Measurements from ENCODE around the gene MCF2L.

The MCF2L gene

DNA sequence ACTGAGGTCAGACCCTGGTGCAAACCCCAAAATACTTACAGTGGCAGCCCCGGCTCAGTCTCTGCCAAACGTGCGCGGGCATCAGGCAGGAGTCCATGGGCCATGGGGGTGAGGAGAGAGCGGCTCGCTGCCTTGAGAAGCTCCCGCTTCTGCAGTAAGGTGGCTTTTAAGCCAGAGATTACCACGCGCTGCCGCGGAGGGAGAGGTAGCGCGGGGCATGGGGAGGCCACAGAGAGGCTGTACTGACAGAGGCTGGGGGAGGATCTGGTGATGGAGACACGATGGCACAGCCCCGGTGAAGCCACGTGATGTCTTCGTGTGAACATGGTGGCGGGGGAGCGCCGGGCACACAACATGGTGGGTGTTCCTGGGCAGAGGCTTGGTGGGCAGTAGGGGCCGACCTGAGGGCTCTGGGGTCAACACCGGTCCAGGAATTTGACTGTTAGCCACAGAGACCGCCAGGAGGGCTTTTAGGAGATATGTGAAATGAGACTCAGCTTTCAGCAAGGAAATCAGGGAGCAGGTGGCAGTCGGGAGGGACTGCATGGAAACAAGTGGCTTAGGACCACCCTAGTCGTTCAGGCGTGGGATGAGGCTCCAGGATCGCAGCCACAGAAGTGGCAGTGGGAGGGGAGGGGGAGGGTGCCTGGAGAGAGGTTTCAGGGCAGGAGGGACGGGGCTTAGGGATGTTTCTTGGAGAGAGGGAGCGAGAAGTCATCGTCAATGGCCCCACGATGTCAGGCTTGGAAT, 24.1 kb downstream of the MCF2L start:
- DNase-seq (ENCODE audit: low read depth in 1 of 2, low spot score in 1 of 2), result no peak
- in situ Hi-C loops (cut with HindIII; ENCODE audit: low pct_unique_long_range_greater_than_20kb, low sequenced_read_pairs), result no loop called here
- no peak for TF ChIP-seq JUND (IDR thresholded peaks at IDR 0.05; ENCODE audit: low read depth)

DNA sequence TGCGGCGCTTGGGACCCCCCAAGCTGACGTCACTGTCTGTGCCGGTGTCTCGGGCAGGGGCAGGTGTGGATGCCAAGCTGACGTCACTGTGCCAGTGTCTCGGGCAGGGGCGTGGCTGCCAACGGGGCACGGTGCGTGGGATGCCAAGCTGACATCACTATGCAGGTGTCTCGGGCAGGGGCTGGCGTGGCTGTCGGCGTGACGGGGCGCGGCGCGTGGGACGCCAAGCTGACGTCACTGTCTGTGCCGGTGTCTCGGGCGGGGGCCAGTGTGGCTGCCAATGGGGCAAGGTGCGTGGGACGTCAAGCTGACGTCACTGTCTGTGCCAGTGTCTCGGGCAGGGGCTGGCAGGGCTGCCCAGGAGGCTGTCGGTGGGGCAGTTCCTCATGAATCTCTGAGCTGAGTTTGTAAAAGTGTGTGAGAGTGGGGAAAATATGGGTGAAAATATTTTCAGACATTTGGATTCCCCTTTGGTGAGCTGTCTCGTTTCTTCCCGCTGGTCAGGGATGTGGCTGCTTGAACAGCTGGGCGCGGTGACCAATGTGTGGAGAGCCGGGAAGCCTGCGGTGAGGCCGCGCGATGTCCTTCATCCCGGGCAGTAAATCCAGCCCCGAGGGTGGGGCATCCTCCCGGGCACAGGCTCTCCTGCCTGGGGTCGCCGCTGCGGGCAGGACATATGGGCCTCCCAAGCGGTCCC, 25.2 kb downstream of the MCF2L start:
- no peak for DNase-seq (ENCODE audit: low read depth in 1 of 2, low spot score in 1 of 2)
- no peak for TF ChIP-seq JUND (IDR thresholded peaks at IDR 0.05; ENCODE audit: low read depth)
- in situ Hi-C loops (cut with HindIII; ENCODE audit: low pct_unique_long_range_greater_than_20kb, low sequenced_read_pairs), result no loop called here

DNA sequence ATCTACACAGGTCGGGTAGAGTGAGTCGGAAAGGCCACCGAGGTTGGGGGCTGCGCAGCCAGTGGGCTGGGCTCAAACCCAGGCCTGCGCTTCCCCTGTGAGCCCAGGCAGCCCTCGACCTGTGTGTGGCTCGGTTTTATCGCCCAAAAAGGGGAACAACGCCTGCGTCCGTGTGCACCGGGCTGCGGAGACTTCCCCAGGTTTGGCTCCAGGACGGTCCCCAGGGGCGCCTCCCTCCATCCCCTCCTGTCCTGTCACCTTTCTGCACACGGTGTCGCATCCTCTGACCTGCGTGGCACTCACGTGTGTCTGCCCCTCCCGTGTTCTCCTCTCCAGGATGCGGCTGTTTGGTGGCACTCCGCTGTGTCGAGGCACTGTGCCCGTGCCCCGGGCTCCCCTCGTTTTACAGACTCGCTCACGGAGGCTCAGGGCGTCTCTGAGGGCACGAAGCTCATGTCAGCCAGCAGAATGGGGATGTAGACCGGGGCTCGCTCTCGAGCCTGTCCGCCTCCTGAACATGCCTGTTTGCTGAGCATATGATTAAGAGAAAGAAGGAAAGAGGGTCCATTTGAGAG, 25.9 kb downstream of the MCF2L start:
- DNase-seq (ENCODE audit: low read depth in 1 of 2, low spot score in 1 of 2), result no peak
- in situ Hi-C loops (cut with HindIII; ENCODE audit: low pct_unique_long_range_greater_than_20kb, low sequenced_read_pairs), result no loop called here
- no peak for TF ChIP-seq JUND (IDR thresholded peaks at IDR 0.05; ENCODE audit: low read depth)

DNA sequence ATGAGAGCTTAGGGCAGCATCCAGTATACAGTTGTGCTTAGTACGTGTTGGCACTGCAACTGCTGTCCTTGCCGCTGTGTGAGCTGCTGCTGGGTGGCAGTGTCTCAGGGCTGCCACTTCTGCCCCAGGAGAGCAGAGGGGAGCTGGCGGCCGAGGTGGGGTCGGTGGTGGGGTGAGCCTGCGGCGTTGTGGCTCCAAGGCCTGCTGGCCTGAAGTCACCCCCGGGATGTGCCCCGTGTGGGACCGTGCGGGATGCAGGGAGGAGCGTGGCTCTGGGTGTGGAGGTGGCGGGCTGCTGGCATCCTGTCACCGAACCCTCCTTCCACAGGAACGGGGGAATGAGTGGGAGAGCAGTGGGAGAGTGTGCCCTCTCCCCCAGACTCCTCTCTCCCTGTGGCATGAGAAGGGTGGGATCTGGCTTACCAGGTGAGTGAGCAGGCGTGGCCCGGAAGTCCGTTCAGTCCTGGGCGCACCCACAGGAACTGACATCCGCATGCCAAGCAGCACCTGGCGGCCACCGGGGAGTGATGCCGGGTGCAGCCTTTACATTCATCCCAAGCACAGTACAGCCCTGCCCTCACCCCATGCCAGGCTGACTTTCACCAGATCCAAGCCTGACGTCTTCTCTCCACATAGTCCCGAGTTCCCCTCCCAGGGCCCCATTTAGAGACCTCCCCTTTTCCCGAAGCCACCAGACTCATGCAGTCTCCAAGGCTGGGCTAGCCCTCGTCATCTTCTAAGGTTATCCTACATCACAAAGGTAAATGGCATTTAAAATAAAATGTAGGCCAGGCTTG, 26.6 kb downstream of the MCF2L start:
- no peak for TF ChIP-seq JUND (IDR thresholded peaks at IDR 0.05; ENCODE audit: low read depth)
- in situ Hi-C loops (cut with HindIII; ENCODE audit: low pct_unique_long_range_greater_than_20kb, low sequenced_read_pairs), result no loop called here
- no peak for DNase-seq (ENCODE audit: low read depth in 1 of 2, low spot score in 1 of 2)

DNA sequence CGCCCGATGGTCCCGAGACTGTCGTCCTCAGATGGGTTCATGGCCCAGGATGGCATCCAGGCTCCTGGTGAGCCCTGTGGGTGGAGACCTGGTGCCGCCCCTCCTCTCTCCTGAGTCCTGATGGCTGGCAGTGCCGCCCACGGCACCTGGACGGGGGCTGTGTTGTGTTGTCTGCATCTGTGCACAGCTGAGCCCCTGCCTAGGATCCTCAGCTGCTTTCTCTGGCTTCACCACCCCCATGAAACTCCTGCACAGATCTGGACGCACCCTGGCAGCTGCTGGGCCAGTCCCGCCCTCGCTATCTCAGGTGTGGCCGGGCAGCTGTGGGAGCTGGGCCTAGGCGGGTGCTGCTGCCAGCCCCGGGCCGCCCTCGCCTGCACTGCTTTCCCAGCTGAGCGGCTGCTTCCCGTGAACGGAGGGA, 27.7 kb downstream of the MCF2L start:
- in situ Hi-C loops (cut with HindIII; ENCODE audit: low pct_unique_long_range_greater_than_20kb, low sequenced_read_pairs), result no loop called here
- TF ChIP-seq JUND (IDR thresholded peaks at IDR 0.05; ENCODE audit: low read depth), result no peak
- no peak for DNase-seq (ENCODE audit: low read depth in 1 of 2, low spot score in 1 of 2)

DNA sequence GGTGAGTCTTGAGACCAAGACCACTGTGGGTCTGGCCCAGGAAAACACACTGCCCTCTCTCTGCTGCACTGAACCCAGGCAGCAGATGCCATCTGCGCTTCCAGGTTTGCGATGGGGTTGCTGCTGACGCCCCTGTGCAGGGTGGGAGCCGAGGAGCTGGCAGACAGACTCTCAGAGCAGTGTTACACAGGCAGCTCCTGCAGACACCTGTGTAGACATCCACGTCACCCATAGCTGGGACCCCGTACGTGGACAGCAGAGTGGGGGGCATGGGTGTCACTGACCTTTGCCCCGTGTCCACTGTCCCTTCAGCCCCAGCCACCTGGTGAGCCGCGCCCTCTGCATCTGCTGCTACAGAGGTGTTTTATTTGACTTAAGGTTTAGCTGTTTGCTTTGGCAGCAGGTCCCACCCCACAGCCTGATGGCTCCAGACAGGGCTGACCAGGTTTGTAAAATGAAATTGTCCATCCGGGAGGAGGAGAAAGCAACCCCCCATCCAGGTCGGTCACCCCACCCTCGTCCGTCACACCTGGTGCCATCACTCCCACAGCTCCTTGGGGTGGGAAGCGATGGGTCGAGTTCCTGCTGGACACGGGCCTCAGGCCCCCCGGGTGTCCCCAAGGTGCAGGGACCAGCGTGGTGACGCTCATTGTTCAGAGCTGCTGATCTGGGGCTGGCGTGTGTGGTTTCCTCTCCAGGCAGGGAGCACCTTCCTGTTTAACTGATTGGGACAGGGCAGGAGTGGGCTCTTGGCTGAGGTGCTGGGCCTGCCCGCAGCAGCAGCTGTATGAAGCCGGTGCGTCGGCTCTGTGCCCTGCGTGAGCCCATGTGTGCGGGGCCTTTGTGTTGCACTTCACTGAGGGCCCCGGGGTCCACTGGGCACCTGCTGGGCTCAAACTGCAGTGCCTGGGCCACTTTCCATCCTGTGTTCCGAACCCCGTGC, 28.4 kb downstream of the MCF2L start:
- TF ChIP-seq JUND (IDR thresholded peaks at IDR 0.05; ENCODE audit: low read depth), result no peak
- peak; percentile 38 to 53 for DNase-seq (ENCODE audit: low read depth in 1 of 2, low spot score in 1 of 2)
- in situ Hi-C loops (cut with HindIII; ENCODE audit: low pct_unique_long_range_greater_than_20kb, low sequenced_read_pairs), result no loop called here

DNA sequence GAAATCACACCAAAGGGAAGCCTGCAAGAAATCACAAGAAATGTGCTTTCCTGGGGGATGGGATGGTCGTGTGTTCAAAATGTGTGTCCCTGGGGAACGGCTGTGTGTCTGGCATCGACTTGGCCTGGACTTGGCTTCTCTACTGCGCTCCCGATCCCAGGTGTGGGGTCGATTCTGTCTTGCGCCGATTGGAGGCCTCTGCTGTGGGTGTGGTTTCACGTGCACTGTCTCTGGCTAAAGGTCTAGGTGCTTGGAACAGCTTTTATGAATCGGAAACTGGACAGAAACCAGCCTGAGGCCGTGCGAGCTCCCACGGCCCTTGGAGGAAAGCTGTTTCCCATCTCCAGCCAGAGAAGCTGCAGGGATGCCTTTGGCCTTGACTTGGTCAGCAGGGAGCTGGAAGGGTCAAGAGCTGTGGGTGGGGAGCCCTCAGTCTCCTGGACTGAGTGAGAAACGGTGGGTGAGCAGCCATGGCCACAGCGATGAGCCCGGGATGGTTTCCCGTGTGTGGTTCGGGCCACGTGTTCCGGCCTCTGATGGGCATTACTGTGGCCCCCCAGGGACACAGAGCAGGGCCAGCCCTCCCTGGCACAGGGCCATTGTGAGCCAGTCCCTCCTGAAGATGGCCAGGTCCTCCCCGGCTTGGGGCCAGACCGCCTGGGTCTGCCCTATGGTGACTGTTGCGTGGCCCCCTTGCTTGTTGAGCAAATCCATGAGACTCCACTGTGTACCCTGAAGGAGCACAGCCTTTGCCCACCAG, 29.7 kb downstream of the MCF2L start:
- DNase-seq (ENCODE audit: low read depth in 1 of 2, low spot score in 1 of 2), result no peak
- in situ Hi-C loops (cut with HindIII; ENCODE audit: low pct_unique_long_range_greater_than_20kb, low sequenced_read_pairs), result no loop called here
- no peak for TF ChIP-seq JUND (IDR thresholded peaks at IDR 0.05; ENCODE audit: low read depth)

DNA sequence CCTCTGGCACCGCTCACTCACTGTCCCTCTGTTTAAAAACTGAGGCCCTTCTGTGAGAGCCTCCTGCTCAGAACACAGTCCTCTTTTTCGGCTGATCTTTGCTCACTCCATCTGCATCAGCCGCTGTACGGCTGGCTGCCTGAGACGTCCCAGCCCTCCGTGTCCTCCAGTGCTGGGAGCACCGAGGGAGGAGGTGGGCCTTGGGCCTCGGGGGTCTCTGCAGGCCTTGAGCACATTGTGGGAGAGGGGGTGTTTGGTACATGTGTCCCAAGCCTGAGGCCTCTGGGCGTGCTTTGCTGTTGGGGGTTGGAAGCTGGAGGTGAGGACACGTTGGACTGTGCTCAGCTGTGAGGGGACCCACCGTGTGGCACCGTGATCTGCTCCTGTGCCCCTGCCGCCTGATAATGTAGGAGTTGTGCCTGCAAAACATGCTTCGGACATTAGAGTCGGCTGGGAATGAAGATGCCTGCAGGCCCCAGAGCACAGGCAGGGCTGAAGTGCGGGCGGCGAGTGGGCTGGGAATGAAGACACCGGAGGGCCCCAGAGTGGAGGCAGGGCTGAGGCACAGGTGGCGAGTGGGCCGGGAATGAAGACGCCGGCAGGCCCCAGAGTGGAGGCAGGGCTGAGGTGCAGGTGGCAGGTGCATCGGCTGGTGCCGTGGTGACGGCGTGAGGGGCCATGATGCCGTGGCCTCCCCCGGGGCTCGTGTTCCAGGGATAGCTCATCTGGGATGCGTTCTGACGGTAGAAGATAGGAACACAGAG, 30.6 kb downstream of the MCF2L start:
- no peak for DNase-seq (ENCODE audit: low read depth in 1 of 2, low spot score in 1 of 2)
- no peak for TF ChIP-seq JUND (IDR thresholded peaks at IDR 0.05; ENCODE audit: low read depth)
- in situ Hi-C loops (cut with HindIII; ENCODE audit: low pct_unique_long_range_greater_than_20kb, low sequenced_read_pairs), result no loop called here

DNA sequence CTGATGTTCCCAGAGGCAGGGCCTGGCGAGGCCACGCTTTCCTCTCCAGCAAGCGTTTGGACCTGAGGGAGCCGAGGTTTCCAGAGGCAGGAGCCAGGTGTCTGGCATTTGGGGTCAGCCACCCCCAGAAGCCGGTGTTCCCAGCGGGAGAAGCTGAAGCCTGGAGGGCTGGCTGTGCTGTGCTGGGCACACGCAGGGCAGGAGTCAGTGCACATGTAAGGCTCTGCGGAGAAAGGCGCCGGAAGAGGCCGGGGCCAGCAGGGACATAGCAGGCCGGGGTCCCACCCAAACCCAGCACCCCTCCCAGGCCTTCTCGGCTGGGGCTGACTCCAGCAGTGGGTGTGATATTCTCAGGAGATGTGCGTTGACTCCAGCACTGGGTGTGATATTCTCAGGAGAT, 31.6 kb downstream of the MCF2L start:
- in situ Hi-C loops (cut with HindIII; ENCODE audit: low pct_unique_long_range_greater_than_20kb, low sequenced_read_pairs), result no loop called here
- DNase-seq (ENCODE audit: low read depth in 1 of 2, low spot score in 1 of 2), result no peak
- TF ChIP-seq JUND (IDR thresholded peaks at IDR 0.05; ENCODE audit: low read depth), result no peak

DNA sequence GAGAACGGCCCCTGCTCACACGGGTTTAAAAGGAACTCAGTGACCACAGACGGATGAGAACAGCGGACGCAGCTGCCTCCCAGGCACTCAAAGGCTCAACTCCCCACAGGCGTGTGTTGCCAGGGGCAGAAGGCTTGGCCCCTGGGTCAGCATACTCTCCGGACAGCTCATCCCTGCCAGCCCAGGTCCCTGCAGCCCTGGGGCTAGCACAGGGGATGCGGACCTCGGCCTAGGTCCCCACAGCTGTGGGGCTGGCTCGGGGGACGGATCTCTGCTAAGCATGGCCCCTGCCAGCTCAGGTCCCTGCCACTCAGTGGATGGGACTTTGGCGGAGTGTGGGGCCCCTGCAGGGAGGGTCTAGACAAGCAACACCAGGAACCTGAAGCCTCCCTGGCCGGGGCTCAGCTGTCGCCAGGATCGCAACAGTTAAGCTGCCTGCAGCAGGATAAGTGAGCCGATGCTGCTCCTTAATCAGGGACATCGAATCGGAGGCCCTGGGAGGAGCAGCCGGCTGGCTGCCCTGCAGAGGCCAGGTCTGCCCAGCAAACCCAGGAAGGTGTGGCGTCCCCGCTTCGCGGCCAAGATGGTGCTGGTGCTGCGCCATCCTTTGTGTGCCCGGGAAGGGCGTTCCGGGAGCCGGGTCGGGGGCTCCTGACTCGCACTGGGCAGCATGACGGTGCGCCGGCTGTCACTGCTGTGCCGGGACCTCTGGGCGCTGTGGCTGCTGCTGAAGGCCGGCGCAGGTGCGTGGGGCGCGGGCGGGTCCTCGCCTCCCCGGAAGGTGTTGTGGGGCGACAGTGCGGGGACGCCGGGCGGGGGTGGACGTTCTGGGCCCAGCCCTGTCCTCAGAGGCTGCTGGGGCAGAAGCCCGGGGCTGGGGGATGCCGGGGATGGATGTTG, 32.5 kb downstream of the MCF2L start:
- in situ Hi-C loops (cut with HindIII; ENCODE audit: low pct_unique_long_range_greater_than_20kb, low sequenced_read_pairs), result no loop called here
- DNase-seq (ENCODE audit: low read depth in 1 of 2, low spot score in 1 of 2), result peak; percentile 76 to 88
- TF ChIP-seq JUND (IDR thresholded peaks at IDR 0.05; ENCODE audit: low read depth), result no peak

All from T47D (cell line).